ENCODE data around the gene SMOC2.

GRCh38 chr6:168469926-168470325 lies 28.9 kb downstream of the SMOC2 start:
- TF ChIP-seq POLR2AphosphoS5 (IDR thresholded peaks at IDR 0.05) (no peak), CTCF (IDR thresholded peaks at IDR 0.05) (no peak)

Measured in breast epithelium (tissue), 3 donors.